HepG2 (cell line): ENCODE data around the gene SPIB. TPM values are rescaled to one million over a fixed set of nuclear protein-coding genes. Genes with fewer than 3 reads are reported as not detected.

Source experiments
- ATAC-seq: fragments of 200-7000 bp; cut with Tn5 transposase; 3 replicates; pipeline ENCODE4 v1.9.1; 2020; ENCODE audit warnings: mild to moderate bottlenecking, moderate library complexity
- BruUV-seq: library from RNA; stranded (reverse); fragments of 400-500 nt; replicated peaks from 2 replicates; lab custom pipeline; 2021; lab: Mats Ljungman, UMichigan
- CTCF ChIA-PET: fragments of 300-600 bp; formaldehyde crosslinking; extraction: SDS; loops from one replicate; lab custom pipeline; 2021; ENCODE audit warnings: low total read pairs, inconsistent platforms, low intra/inter-chr PET ratio; lab: Yijun Ruan, JAX
- POLR2A ChIA-PET: fragments of 350-600 bp; sonication (Branson Sonifier 250); formaldehyde crosslinking; loops from one replicate; lab custom pipeline; 2020; ENCODE audit warnings: antibody characterized with exemption, inconsistent platforms; lab: Yijun Ruan, JAX
- DNase-seq: peaks from one replicate; pipeline ENCODE4 v3.0.0-alpha.2; 2015; ENCODE audit warnings: low spot score
- FAIRE-seq: peaks from 3 replicates; lab custom pipeline; 2011; peaks lifted over from hg19 to GRCh38; lab: Jason Lieb, UNC
- H2AFZ ChIP-seq: one replicate; pipeline ENCODE4 v1.6.1; 2011; ENCODE audit warnings: low read length, inconsistent platforms
- H3K27ac ChIP-seq: fragments of 300-600 bp; 3 replicates; pipeline ENCODE4 v1.8.0; 2011; ENCODE audit warnings: mixed run types, mild to moderate bottlenecking, mixed read lengths, low read length, inconsistent platforms; ENCODE audit not compliant: insufficient read depth; ENCODE audit errors: extremely low read length
- H3K27me3 ChIP-seq, 2 experiments: fragments of 200-600 bp in 1 of 2; 2 replicates in 1 of 2; 3 replicates in 1 of 2; pipeline versions ENCODE4 v1.6.0 to v1.8.0; 2011; ENCODE audit warnings: low read length in 2 of 2, mild to moderate bottlenecking in 2 of 2, moderate library complexity in 2 of 2, inconsistent platforms in 1 of 2; ENCODE audit not compliant: insufficient read depth in 2 of 2, control insufficient read depth in 1 of 2
- H3K36me3 ChIP-seq, 2 experiments: fragments of 200-600 bp in 1 of 2; replicated peaks in 1 of 2; 2 replicates in 1 of 2; 3 replicates in 1 of 2; pipeline versions ENCODE4 v1.5.1 to v1.8.0; 2011; ENCODE audit warnings: low read length in 2 of 2, inconsistent platforms in 1 of 2; ENCODE audit not compliant: insufficient read depth in 2 of 2, control insufficient read depth in 1 of 2
- H3K4me1 ChIP-seq: 2 replicates; pipeline ENCODE4 v1.5.1; 2012; ENCODE audit warnings: low read length, inconsistent platforms; ENCODE audit not compliant: insufficient read depth
- H3K4me2 ChIP-seq: 2 replicates; pipeline ENCODE4 v1.6.0; 2011; ENCODE audit warnings: low read depth, low read length, inconsistent platforms
- H3K4me3 ChIP-seq, 3 experiments: fragments of 200-600 bp in 1 of 3; sonication (generic), shearing (Covaris generic) in 1 of 3; replicated peaks in 1 of 3; 2 replicates each; pipeline ENCODE4 v1.5.1; 2011 to 2016; ENCODE audit warnings: low read length in 3 of 3, inconsistent platforms in 2 of 3, low read depth in 2 of 3, mild to moderate bottlenecking in 2 of 3, control low read depth in 1 of 3, mixed read lengths in 1 of 3; ENCODE audit not compliant: insufficient read depth in 1 of 3
- H3K79me2 ChIP-seq: one replicate; pipeline ENCODE4 v1.6.1; 2011; ENCODE audit warnings: low read length, inconsistent platforms; ENCODE audit not compliant: insufficient read depth
- H3K9ac ChIP-seq: 2 replicates; pipeline ENCODE4 v1.6.0; 2011; ENCODE audit warnings: mild to moderate bottlenecking, low read depth, low read length, inconsistent platforms; ENCODE audit not compliant: insufficient read depth
- H3K9me3 ChIP-seq: 2 replicates; pipeline ENCODE4 v1.5.1; 2012; ENCODE audit warnings: mild to moderate bottlenecking, low read length
- H4K20me1 ChIP-seq: 2 replicates; pipeline ENCODE4 v1.6.0; 2011; ENCODE audit warnings: inconsistent platforms, mild to moderate bottlenecking, low read length, moderate library complexity; ENCODE audit not compliant: insufficient read depth
- AHDC1 ChIP-seq: sonication (generic); formaldehyde crosslinking; IDR thresholded peaks from 2 replicates; pipeline ENCODE4 v1.5.1; 2020; ENCODE audit warnings: mild to moderate bottlenecking, missing genetic modification reagents, borderline replicate concordance
- SETDB1 ChIP-seq: sonication (generic); formaldehyde crosslinking; IDR thresholded peaks from 2 replicates; pipeline ENCODE4 v1.5.1; 2020; ENCODE audit warnings: missing genetic modification reagents, mild to moderate bottlenecking, borderline replicate concordance
- ZFP82 ChIP-seq: sonication (generic); formaldehyde crosslinking; IDR thresholded peaks from 2 replicates; pipeline ENCODE4 v1.5.1; 2020; ENCODE audit warnings: mild to moderate bottlenecking, missing genetic modification reagents, borderline replicate concordance
- ZNF329 ChIP-seq: sonication (generic); formaldehyde crosslinking; IDR thresholded peaks from 2 replicates; pipeline ENCODE4 v1.9.0; 2021; ENCODE audit warnings: low read depth, mild to moderate bottlenecking, missing genetic modification reagents
- WGBS: methylation state at CpG from one replicate; pipeline ENCODE4 v1.1.6; 2017; ENCODE audit warnings: low lambda C conversion rate; 5-methylcytosine and 5-hydroxymethylcytosine counted together
- in situ Hi-C: cut with HindIII; loops from 2 replicates; pipeline ENCODE4 v1.10.0; 2017; ENCODE audit warnings: low pct_unique_long_range_greater_than_20kb; ENCODE audit not compliant: extremely low pct_ligation_motif_present
- intact Hi-C: fragments of 100-400 bp; cut with micrococcal nuclease; formaldehyde crosslinking; loops from one replicate; pipeline ENCODE4 v1.10.0; 2022; ENCODE audit not compliant: unreplicated experiment
- polyA plus RNA-seq, 8 experiments: library from polyadenylated mRNA; depleted of rRNA in 3 of 8; stranded (reverse) in 7 of 8; unstranded in 1 of 8; fragments of >200 nt; fragmentation: Illumina TruSeq in 4 of 8; extraction: Trizol in 4 of 8; gene quantifications; 2 replicates each; pipeline versions ENCODE4 v1.2.1 to v1.2.3, GENCODE V29; 2011 to 2016; ENCODE audit warnings: low read depth in 4 of 8, missing spikeins in 1 of 8, mixed read lengths in 1 of 8; ENCODE audit not compliant: insufficient read depth in 1 of 8
- total RNA-seq, 5 experiments: library from RNA; depleted of rRNA; stranded (reverse); fragments of >200 nt; fragmentation: Illumina TruSeq; extraction: Trizol; gene quantifications; 2 replicates each; pipeline ENCODE4 v1.2.3, GENCODE V29; 2016; ENCODE audit warnings: low read depth in 1 of 5

The SPIB gene
- total and polyA plus RNA-seq, 2 of the 13 experiments (the other 11 are each of a cell fraction or from before 2014, with no cell fraction given), result 0.04 TPM; not detected in 1

GRCh38 chr19:50479761-50480251 lies 61.1 kb downstream of the SPIB start:
- no peaks in the 10 kb centered on the region for H4K20me1 ChIP-seq
- H3K27ac ChIP-seq, result no peak overlapping the region
- no TSS peak for BruUV-seq
- ChIA-PET POLR2A (interaction anchor here (1.4 kb wide), 1 partner anchor 111 kb away, joined by 3 read pairs; no protein-coding TSS in a partner anchor), CTCF (interaction anchor here (1.2 to 2.4 kb wide), 4 partner anchors 16 to 123 kb away, joined by 5 to 71 read pairs (median 15); partner anchors contain the start of gene NAPSA)
- no peak overlapping the region for H2AFZ ChIP-seq
- no peaks in the 10 kb centered on the region for H3K36me3 ChIP-seq
- H3K79me2 ChIP-seq, result no peaks in the 10 kb centered on the region
- in situ Hi-C loops (no loop called here), intact Hi-C loops (loop anchor here (1.0 kb wide), 2 partner anchors 112 to 123 kb away; no protein-coding TSS in a partner anchor)
- peaks cover 4 to 13% of the 10 kb centered on the region in 2 experiments; a peak in 3 of 5 replicates for H3K27me3 ChIP-seq
- no peaks in the 10 kb centered on the region for H3K9me3 ChIP-seq
- no peak overlapping the region for H3K4me3 ChIP-seq
- H3K4me2 ChIP-seq, result no peak overlapping the region
- H3K4me1 ChIP-seq, result no peaks in the 10 kb centered on the region
- FAIRE-seq, result no peak
- ATAC-seq, result no peak; the same call in 2 of the 3 replicates
- 22% methylated on average over 5 of the region's 16 CpGs for WGBS
- no peak for DNase-seq
- H3K9ac ChIP-seq, result no peak overlapping the region
- TF ChIP-seq ZNF329 (0 out of 2 replicates have a peak, but pooled peaks have one; percentile 67), SETDB1 (CRISPR knock-in tag) (no peak), AHDC1 (no peak), ZFP82 (CRISPR knock-in tag) (no peak)
